Stimulated activated CD4-positive, alpha-beta T cell treated with anti-CD3 and anti-CD28 coated beads, Interleukin-2, amount 100 ng/mL, for 24 hours (primary cell): Measurements from ENCODE around the gene NAT14.
A peak's percentile ranks its signal among the peaks of the same experiment; 100 is the strongest.
"Not testable (repeated sequence)": the region's sequence is repeated elsewhere in the genome, so short reads cannot be mapped to it uniquely, and the experiment has no call there.

Experiments used
- DNase-seq, 2 donors: peaks; one replicate each; pipeline ENCODE4 v3.0.0-alpha.2; 2020

NAT14 gene

DNA sequence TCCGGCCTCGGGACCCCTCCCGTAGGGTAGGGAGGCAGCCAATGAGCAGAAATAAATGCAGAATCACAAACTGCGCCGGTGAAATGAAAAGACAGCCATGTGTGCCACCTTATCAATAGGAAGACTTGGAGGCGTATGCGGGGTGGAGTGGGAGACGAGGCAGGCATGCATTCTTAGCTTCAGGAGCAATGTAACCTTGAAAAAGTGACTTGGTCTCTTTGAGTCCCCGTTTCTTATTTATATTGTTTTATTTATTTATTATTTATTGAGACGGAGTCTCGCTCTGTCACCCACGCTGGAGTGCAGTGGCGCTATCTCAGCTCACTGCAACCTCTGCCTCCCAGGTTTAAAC, 19.2 kb downstream of the NAT14 start:
- no peak for DNase-seq

DNA sequence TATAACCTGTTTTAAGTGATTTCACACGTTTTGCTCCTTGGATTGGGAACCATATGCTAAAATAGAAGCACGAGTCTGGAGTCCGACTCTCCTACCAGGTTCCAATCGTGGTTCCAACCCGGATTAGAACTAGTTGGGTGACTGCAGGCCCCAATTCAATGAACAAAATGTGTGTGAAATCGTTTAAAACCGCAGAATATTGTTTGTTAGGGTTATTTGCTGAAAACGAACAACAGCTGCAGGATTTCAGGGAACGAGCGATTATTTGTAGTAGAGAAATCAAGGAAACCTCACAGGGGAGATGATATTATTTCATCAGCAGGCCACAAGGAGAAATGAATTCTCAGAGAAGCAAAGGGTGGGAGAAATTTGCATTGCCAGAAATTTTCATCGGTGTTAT, 20.0 kb downstream of the NAT14 start:
- DNase-seq: no peak

DNA sequence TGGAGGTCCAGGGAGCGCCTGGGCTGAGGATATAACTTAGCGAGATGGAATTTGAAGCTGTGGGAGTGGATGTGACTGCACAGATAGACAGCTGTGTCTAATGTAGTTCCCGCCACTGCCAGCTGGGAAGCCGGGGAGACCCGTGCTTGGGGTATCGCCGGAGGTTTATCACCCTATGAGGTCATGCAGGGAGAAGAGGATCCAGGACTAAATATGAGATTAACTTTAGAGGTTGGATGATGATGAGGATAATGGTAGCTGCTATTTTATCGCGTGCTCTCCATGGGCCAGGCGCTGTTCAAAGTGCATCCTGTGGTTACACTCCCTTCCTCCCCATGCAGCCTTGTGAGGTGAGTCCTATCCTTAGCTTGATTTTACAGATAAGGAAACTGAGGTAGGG, 23.1 kb downstream of the NAT14 start:
- DNase-seq: no peak

DNA sequence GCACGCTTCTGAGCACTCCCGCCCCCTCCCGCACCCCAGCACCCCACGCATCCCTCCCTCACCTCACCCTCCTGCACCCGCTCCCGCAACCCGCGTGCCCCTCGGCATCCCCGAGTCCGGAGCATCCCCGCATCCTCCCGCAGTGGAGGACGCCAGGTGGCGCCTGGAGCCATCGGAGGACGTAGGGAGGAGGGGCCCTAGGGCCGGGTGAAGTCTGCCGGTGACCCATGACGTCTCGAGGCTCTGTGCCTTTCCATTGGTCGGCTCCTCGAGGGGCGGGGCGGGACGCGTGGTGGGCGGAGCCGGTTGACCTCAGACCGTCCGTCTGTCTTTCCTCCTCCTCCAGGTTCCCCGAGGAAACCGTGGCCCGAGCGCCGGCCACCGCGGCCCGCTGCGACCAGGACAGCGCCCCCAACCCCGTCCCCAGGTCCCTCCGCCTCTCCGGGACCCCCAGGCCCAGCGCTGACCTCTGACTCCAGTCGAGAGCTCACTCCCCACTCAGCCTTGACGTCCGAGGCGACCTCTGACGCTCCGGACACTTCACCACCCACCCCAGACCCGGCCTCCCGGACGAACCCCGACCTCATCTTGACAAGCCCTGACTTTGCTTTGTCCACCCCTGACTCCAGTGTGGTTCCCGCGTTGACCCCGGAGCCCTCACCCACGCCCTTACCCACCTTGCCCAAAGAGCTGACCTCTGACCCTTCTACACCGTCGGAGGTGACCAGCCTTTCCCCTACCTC, 32.1 kb downstream of the NAT14 start:
- peak; percentile 92 to 93 for DNase-seq

- no peak for DNase-seq
Observed at GRCh38 chr19:55519451-55520311, 34.7 kb downstream of the NAT14 start.

DNA sequence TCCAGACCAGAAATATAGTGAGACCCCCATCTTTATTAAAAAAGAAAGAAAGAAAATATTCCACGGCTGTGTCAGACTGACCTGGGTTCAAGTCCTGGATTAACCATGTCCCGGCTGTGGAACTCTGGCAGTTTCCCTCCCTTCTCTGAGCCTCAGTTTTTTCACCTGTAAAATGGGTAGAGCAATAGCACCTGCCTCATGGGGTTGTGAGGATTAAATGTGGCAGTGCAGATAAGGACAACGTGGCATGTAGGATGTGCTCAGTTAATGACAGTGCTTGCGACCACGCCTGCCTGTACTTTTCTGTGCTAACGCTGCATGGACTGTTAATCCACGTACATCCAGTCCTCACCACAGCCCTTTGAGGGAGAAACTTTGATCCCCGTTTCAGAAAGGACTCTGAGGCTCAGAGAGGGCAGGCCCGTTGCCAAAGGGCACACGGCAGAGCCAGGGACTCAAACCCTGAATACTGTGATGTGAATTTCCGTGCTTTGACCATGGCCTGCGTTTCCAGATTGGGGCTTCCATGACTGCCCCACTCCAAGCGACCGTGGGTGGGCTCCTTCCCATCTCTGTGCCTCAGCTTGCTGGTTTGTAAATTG, 35.8 kb downstream of the NAT14 start:
- no peak for DNase-seq

- DNase-seq: no peak
Observed at GRCh38 chr19:55525289-55526101, 40.5 kb downstream of the NAT14 start.

DNA sequence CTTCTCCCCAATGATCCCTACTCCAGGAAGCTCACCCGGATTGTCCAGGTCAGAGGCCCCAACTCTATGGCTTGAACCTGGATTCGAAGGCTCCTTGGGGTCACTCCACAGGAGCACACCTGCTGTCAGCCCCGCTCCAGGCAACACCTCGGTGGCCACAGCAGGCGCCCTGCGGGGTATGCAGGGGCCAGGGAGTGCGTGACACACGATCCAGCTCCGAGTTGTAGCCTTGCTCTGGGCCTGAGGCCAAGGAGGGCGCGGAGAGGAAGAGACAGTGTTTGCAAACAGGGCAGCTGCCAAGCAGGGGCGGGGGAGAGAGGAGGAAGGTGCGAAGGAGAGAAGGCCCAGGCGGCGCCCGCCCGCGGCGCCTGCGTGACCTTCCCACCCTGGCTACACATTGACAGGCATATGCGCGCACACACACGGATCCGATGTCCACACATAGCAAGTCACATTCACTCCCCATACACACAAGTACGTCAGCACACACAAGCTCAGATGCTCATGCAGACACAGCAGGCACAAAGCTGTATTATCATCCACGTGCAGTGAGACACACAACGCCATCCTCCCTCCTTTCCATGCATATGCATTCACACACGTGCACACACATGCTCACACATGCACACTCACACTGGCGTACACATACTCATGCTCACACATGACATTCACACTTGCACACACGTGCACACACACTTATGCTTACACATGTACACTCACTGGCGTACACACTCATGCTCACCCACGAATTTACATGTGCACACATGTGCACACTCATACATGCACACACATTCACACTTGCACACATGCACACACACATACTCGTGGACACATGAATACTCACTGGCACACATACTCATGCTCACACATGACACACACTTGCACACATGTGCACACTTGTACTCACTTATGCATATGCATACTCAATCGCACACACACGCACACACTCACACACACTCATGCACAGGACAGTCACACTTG, 41.5 kb downstream of the NAT14 start:
- DNase-seq: no peak

DNA sequence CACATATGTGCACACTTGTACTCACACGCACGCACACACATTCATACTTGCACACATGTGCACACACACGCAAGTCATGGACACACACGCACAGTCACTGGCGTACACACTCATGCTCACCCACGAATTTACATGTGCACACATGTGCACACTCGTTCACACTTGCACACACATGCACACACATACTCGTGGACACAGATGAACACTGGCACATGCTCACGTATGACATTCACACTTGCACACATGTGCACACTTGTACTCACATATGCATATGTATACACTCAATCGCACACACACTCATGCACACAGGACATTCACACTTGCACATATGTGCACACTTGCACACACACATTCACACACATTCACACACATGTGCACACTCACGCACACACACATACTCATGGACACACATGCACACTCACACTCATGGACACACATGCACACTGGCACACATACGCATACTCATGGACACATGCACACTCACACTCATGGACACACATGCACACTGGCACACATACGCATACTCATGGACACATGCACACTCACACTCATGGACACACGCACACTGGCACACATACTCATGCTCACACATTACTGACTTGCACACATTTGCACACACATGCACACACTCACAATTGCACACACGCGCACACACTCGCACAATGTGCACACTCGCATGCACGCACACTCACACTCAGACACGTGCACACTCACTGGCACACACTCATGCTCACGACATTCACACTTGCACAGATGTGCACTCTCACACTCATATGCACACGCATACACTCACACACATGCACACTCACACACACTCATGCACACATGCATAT, 42.4 kb downstream of the NAT14 start:
- no peak for DNase-seq

DNA sequence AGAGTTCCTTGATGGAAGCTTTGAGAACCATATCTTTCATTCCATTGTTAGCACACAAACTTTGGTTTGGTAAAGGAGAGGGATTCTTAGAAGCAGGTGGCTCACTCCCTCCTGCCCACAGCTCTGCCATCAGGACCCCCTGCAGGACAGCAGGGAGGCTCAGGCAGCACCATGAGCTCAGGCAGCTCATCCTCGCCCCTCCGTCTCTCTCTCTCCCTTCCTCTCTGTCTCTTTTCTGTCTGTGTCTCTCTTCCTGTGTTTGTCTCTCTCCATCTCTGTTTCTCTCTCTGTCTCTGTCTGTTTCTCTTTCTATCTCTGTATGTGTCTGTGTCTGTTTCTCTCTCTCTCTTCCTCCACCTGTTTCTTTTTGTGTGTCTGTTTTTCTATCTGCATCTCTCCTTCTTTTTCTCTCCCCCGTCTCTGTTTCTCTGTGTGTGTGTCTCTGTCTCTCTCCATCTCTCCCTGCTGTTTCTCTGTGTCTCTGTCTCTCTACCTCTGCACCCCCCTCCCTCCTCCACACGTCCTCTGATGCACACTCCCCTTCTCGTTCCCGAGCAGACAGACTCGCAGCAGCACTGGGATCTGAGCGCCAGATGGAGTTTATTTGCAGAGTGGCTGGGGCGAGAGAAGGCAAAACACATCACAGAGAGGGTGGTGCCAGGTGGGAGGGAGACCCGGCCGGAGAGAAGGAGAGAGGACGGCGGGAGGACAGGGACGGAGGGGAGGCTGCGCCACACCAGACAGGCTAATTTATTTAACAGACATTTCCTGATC, 43.2 kb downstream of the NAT14 start:
- DNase-seq: no peak

GRCh38 chr19:55529636-55530234, 44.7 kb downstream of the NAT14 start:
- DNase-seq: no peak

DNA sequence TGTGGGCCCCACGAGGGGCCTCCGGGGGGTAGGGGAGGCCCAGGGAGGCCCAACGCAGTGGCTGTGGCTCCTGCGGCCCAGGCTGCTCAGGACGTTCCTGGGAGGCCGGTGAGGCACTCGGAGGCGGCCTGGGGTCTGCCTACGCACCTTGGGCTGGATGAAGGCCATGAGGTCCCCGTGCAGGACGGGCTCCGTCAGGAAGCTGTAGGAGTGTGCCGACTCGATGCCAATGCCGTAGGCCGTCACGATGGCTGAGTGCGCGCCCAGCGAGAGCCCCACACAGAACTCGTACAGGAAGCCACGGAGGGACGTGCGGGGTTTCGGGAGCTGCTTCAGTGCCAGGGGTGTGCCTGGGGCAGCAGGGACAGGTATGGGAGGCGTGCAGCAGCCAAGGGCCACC, 46.0 kb downstream of the NAT14 start:
- DNase-seq: no peak

GRCh38 chr19:55534280-55534679, 49.3 kb downstream of the NAT14 start:
- not testable (repeated sequence) for DNase-seq

- no peak for DNase-seq
Observed at GRCh38 chr19:55535173-55535964, 50.4 kb downstream of the NAT14 start.

- no peak for DNase-seq
Observed at GRCh38 chr19:55535965-55536350, 51.0 kb downstream of the NAT14 start.

DNA sequence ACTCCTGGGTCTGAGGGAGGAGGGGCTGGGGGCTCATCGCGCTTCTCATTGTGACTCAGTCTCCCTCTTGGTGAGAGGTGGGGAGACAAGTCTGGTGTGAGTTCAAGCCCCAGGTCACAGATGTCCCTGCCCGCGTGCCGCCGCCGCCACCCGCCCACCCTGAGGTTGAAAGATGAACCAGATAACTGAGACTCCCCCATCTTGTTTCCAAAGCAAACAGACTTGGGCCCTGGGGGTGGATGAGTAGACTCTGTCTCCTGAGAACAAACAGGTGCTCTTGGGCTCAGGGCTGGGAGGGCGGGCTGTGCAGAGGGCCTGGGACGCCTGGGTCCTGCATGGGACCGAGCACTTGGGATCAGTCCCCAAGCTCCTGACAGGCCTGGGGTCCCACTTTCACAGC, 51.4 kb downstream of the NAT14 start:
- no peak for DNase-seq
